ES-I3 (cell line): ENCODE data around the gene PCDHGB7.
"Not testable (repeated sequence)": the region's sequence is repeated elsewhere in the genome, so short reads cannot be mapped to it uniquely, and the experiment has no call there.

ENCODE experiments used
- H3K36me3 ChIP-seq: 2 replicates; pipeline ENCODE4 v1.6.1; 2013; ENCODE audit warnings: mild to moderate bottlenecking, low read length, control low read depth, moderate library complexity; ENCODE audit not compliant: insufficient read depth
- H3K4me1 ChIP-seq: 2 replicates; pipeline ENCODE4 v1.6.1; 2013; ENCODE audit warnings: mild to moderate bottlenecking, control low read depth, low read length; ENCODE audit not compliant: insufficient read depth
- H3K9ac ChIP-seq: 2 replicates; pipeline ENCODE4 v1.6.1; 2013; ENCODE audit warnings: low read depth, mild to moderate bottlenecking, low read length, moderate library complexity
- H3K9me3 ChIP-seq: 2 replicates; pipeline ENCODE4 v1.6.1; 2013; ENCODE audit warnings: mild to moderate bottlenecking, low read length, moderate library complexity; ENCODE audit not compliant: control insufficient read depth, insufficient read depth

PCDHGB7 gene

GRCh38 chr5:141389153-141390042 is 28.1 kb upstream of the PCDHGB7 start:
- H3K4me1 ChIP-seq = no peaks in the 10 kb centered on the region
- H3K9ac ChIP-seq = no peak overlapping the region
- peaks cover 32% of the 10 kb centered on the region for H3K9me3 ChIP-seq
- H3K36me3 ChIP-seq = peaks cover 7% of the 10 kb centered on the region

GRCh38 chr5:141392429-141393198 is 24.9 kb upstream of the PCDHGB7 start, which contains the start of gene PCDHGA8:
Gene PCDHGA8, plus strand, starts transcription at chr5:141392633. Its CDS starts 181 bp downstream, at chr5:141392814.
- peaks cover 7% of the 10 kb centered on the region for H3K36me3 ChIP-seq
- H3K9me3 ChIP-seq = peaks cover 41% of the 10 kb centered on the region
- no peak within 1 kb of the TSS for H3K9ac ChIP-seq
- H3K4me1 ChIP-seq = no peaks in the 10 kb centered on the region

- Histone ChIP-seq H3K36me3 (peaks cover 7% of the 10 kb centered on the region), H3K9me3 (peaks cover 41% of the 10 kb centered on the region), H3K9ac (no peak overlapping the region)
Observed at GRCh38 chr5:141393267-141393666, 24.2 kb upstream of the PCDHGB7 start.

GRCh38 chr5:141394401-141395187 is 22.9 kb upstream of the PCDHGB7 start:
- peaks cover 40% of the 10 kb centered on the region for H3K9me3 ChIP-seq
- not testable (repeated sequence) for H3K36me3 ChIP-seq, H3K4me1 ChIP-seq, H3K9ac ChIP-seq

More at GRCh38 chr5:141393267-141393666, 24.2 kb upstream of the PCDHGB7 start:
- H3K4me1 ChIP-seq = no peaks in the 10 kb centered on the region

- not testable (repeated sequence) for H3K36me3 ChIP-seq, H3K4me1 ChIP-seq, H3K9ac ChIP-seq
- H3K9me3 ChIP-seq = peaks cover 27% of the 10 kb centered on the region
Observed at GRCh38 chr5:141397756-141398551, 19.5 kb upstream of the PCDHGB7 start, which contains the start of gene PCDHGB5. Gene PCDHGB5, plus strand, starts transcription at chr5:141397947. Its CDS starts 181 bp downstream, at chr5:141398128.

GRCh38 chr5:141398608-141399007 is 18.9 kb upstream of the PCDHGB7 start:
- no peaks in the 10 kb centered on the region for H3K4me1 ChIP-seq
- H3K9ac ChIP-seq = no peak overlapping the region
- H3K9me3 ChIP-seq = peaks cover 22% of the 10 kb centered on the region
- peaks cover 5% of the 10 kb centered on the region; the same call in 1 of the 2 replicates for H3K36me3 ChIP-seq

GRCh38 chr5:141399555-141400258 is 17.8 kb upstream of the PCDHGB7 start:
- Histone ChIP-seq H3K36me3 (no peaks in the 10 kb centered on the region), H3K4me1 (no peaks in the 10 kb centered on the region), H3K9me3 (peaks cover 15% of the 10 kb centered on the region), H3K9ac (no peak overlapping the region)

- peaks cover 6% of the 10 kb centered on the region for H3K9me3 ChIP-seq
- no peak within 1 kb of the TSS for H3K9ac ChIP-seq
- no peaks in the 10 kb centered on the region for H3K4me1 ChIP-seq
- no peaks in the 10 kb centered on the region for H3K36me3 ChIP-seq
Observed at GRCh38 chr5:141402553-141403243, 14.8 kb upstream of the PCDHGB7 start, which contains the start of gene PCDHGA9. Gene PCDHGA9, plus strand, starts transcription at chr5:141402778. Its CDS starts 175 bp downstream, at chr5:141402953.

GRCh38 chr5:141403387-141403786 is 14.1 kb upstream of the PCDHGB7 start:
- Histone ChIP-seq H3K9ac (no peak overlapping the region), H3K4me1 (no peaks in the 10 kb centered on the region), H3K9me3 (peaks cover 6% of the 10 kb centered on the region), H3K36me3 (no peaks in the 10 kb centered on the region)

- H3K9me3 ChIP-seq, H3K36me3 ChIP-seq, H3K4me1 ChIP-seq: not testable (repeated sequence)
- peak within 1 kb of the TSS; percentile 50; the same call in 1 of the 2 replicates for H3K9ac ChIP-seq
Observed at GRCh38 chr5:141407790-141408505, 9.5 kb upstream of the PCDHGB7 start, which contains the start of gene PCDHGB6. Gene PCDHGB6, plus strand, starts transcription at chr5:141408021. Its CDS starts 182 bp downstream, at chr5:141408203.

- Histone ChIP-seq H3K9ac (no peak overlapping the region), H3K36me3 (no peaks in the 10 kb centered on the region), H3K4me1 (no peaks in the 10 kb centered on the region), H3K9me3 (no peaks in the 10 kb centered on the region)
Observed at GRCh38 chr5:141409598-141410306, 7.7 kb upstream of the PCDHGB7 start.
